HG03442 (cell line): ENCODE data around the gene TMED6.
"Not testable (repeated sequence)": the region's sequence is repeated elsewhere in the genome, so short reads cannot be mapped to it uniquely, and the experiment has no call there.

Experiments
- ATAC-seq: cut with Tn5 transposase; IDR thresholded peaks from one replicate; pipeline ENCODE4 v1.9.1; 2021; ENCODE audit warnings: mild to moderate bottlenecking, moderate library complexity; ENCODE audit not compliant: unreplicated experiment

Gene TMED6

GRCh38 chr16:69307091-69307490 is 44.5 kb downstream of the TMED6 start:
- ATAC-seq: no peak

DNA sequence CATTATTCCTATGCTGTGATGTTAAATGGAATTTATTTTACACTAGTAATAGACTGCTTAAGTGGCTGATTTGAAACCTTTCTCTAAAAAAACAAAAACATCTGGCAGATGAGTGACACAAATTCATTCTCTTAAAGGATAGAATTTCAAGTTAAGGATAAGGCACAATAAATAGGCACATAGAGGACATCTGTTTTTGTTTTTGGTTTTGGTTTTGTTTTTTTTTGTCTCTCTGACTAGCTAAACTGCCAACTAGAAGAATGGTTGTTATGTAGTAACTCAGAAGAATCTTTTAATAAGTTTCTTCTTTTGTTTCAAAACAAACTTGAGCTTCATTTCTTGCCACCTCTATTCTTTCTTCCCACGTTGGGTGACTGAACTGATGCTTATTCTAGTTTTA is 45.6 kb downstream of the TMED6 start:
- ATAC-seq: no peak

DNA sequence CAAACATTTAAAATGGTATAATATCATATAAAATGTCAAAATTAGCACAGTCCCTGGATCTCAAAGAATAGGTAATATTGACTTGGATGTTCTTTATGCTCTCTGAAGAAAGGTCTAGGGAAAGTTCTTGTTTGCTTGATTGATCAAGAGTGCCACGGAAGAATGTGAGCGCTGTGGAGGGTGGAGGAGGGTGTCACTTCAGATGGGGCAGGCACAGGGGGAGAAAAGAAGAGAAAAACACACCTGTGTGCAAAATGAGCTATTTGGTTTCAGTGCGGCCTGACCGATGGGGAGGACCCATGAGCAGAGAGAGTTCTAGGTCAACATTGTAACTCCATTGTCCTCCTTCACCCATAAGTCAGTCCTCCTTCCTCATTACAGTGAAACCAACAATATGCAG is 49.3 kb downstream of the TMED6 start:
- ATAC-seq: no peak

GRCh38 chr16:69301861-69302260 is 49.7 kb downstream of the TMED6 start:
- ATAC-seq: no peak

GRCh38 chr16:69301187-69301586 is 50.4 kb downstream of the TMED6 start:
- ATAC-seq: no peak

DNA sequence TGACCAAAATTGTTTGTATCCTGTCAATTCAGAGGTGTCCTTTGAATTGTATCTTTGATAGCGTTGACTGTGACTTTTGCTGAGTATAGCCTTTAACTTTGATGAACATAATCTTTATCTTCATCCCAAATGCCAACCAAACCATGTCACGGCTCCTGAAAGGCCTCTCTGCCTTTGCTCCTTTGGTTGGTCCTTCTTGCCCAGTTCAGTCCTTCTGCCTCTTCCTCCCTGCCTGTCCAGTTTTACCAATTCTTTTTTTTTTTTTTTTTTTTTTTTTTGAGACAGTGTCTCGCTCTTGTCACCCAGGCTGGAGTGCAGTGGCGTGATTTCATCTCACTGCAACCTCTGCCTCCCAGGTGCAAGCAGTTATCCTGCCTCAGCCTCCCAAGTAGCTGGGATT is 53.3 kb downstream of the TMED6 start:
- no peak for ATAC-seq

DNA sequence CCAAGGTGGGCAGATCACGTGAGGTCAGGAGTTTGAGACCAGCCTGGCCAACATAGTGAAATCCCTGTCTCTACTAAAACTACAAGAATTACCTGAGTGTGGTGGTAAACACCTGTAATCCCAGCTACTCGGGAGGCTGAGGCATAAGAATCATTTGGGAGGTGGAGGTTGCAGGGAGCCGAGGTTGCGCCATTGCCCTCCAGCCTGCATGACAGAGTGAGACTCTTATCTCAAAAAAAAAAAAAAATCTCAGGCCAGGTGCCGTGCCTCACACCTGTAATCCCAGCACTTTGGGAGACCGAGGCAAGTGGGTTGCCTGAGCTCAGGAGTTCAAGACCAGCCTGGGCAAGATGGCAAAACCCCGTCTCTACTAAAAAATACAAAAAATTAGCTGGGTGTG is 54.8 kb downstream of the TMED6 start:
- ATAC-seq: not testable (repeated sequence)

- no peak for ATAC-seq
Observed at GRCh38 chr16:69294051-69294450, 57.5 kb downstream of the TMED6 start.

DNA sequence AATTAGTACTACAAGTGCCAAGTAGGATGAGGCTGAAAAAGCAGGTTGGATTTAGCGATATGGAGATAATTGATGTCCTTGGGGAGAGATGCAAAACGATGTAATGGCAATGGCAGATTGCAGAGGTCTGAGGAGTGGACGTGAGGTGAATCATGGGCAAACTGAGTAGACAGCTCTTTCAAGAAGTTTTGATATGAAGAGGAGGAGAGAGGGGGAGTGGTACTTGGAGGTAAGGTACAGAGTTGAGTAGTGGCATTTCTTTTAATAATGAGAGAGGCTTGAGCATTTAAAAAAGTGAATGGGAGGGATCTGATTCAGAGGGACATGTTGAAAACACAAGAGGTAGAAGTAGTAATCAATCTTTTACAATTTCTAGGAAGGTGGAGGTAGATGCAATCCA is 58.2 kb downstream of the TMED6 start:
- ATAC-seq: no peak
